Stomach (tissue), 9 donors: ENCODE data around the gene CLSTN2. TPM values are rescaled to one million over a fixed set of nuclear protein-coding genes. Genes with fewer than 3 reads are reported as not detected.

Experiments used
- DNase-seq, 2 donors: peaks; one replicate each; pipeline versions ENCODE4 v3.0.0 to v3.0.0-alpha.2; 2013 to 2019
- H3K27ac ChIP-seq, 5 donors: fragments of 200-600 bp in 4 of 5; sonication (generic) in 4 of 5; one replicate each; pipeline ENCODE4 v1.5.1; 2013 to 2019; ENCODE audit warnings: mild to moderate bottlenecking in 1 of 5, moderate library complexity in 1 of 5
- H3K27me3 ChIP-seq, 3 donors: fragments of 200-600 bp; sonication (generic); one replicate each; pipeline ENCODE4 v1.5.1; 2017 to 2019; ENCODE audit warnings: mixed run types in 1 of 3
- H3K36me3 ChIP-seq, 4 donors: fragments of 200-600 bp; sonication (generic); 1 replicate in 3 of 4; 2 replicates in 1 of 4; pipeline ENCODE4 v1.5.1; 2016 to 2019
- H3K4me1 ChIP-seq, 4 donors: fragments of 200-600 bp; sonication (generic); one replicate each; pipeline ENCODE4 v1.5.1; 2016 to 2019
- H3K4me3 ChIP-seq, 4 donors: fragments of 200-600 bp; sonication (generic) in 3 of 4; one replicate each; pipeline ENCODE4 v1.5.1; 2016 to 2019; ENCODE audit warnings: mild to moderate bottlenecking in 1 of 4
- H3K9me3 ChIP-seq, 4 donors: fragments of 200-600 bp; sonication (generic); one replicate each; pipeline ENCODE4 v1.5.1; 2016 to 2019
- CTCF ChIP-seq, 7 experiments: fragments of 450-650 bp in 4 of 7; fragments of 200-600 bp in 3 of 7; sonication (generic) in 3 of 7; IDR thresholded peaks; one replicate each; pipeline ENCODE4 v1.5.1; 2016 to 2019; ENCODE audit warnings: antibody characterized with exemption in 7 of 7, control low read depth in 2 of 7, mild to moderate bottlenecking in 1 of 7
- EP300 ChIP-seq: sonication (generic); formaldehyde crosslinking; IDR thresholded peaks from one replicate; pipeline ENCODE4 v1.6.1; 2017; ENCODE audit warnings: antibody characterized with exemption
- POLR2A ChIP-seq, 4 donors: fragments of 450-650 bp; IDR thresholded peaks; one replicate each; pipeline ENCODE4 v1.6.1; 2016; ENCODE audit warnings: antibody characterized with exemption in 4 of 4, control low read depth in 2 of 4, mild to moderate bottlenecking in 1 of 4, moderate library complexity in 1 of 4
- POLR2AphosphoS5 ChIP-seq, 3 donors: sonication (generic); formaldehyde crosslinking; IDR thresholded peaks; one replicate each; pipeline ENCODE4 v1.6.1; 2016; ENCODE audit warnings: antibody characterized with exemption in 3 of 3
- whole genome bisulfite sequencing, 5 donors: extraction: QIAGEN DNeasy Blood & Tissue Kit in 3 of 5; methylation state at CpG; one replicate each; pipeline versions ENCODE4 v1.1.5 to v1.1.7; 2013 to 2018; 5-methylcytosine and 5-hydroxymethylcytosine counted together
- intact Hi-C: fragments of 100-400 bp; cut with DNase I; formaldehyde crosslinking; loops from one replicate; pipeline ENCODE4 v1.15.1; 2023; ENCODE audit warnings: low total_unique reads
- polyA plus RNA-seq, 3 donors: library from polyadenylated mRNA; stranded (reverse); fragments of 200-250 nt; gene quantifications; one replicate each; pipeline ENCODE4 v1.2.3, GENCODE V29; 2013
- total RNA-seq, 5 donors: library from RNA; depleted of rRNA; stranded (reverse); fragments of >200 nt; gene quantifications; one replicate each; pipeline versions ENCODE4 v1.1.0 to v1.2.3, GENCODE V29; 2014 to 2016
- donor health status: healthy with polysubstance abuse.
- donor health status: Bipolar disorder and iron deficiency.
- donor health status: healthy.

The CLSTN2 gene
- total and polyA plus RNA-seq, 8 donors, result 0.10 to 5.4 (median 1.7) TPM

GRCh38 chr3:140403079-140403478 lies 468.1 kb downstream of the CLSTN2 start:
- no peak for DNase-seq
- Histone ChIP-seq H3K4me1 (no peaks in the 10 kb centered on the region), H3K27me3 (no peaks in the 10 kb centered on the region), H3K36me3 (no peaks in the 10 kb centered on the region), H3K9me3 (no peaks in the 10 kb centered on the region), H3K4me3 (no peak overlapping the region), H3K27ac (no peak overlapping the region)
- 87 to 90% (median 88%) methylated on average over 2 of the region's 2 CpGs for WGBS, 5 donors
- TF ChIP-seq EP300 (no peak), POLR2AphosphoS5 (IDR thresholded peaks at IDR 0.05) (no peak), CTCF (IDR thresholded peaks at IDR 0.05) (no peak), POLR2A (IDR thresholded peaks at IDR 0.05) (no peak)
- intact Hi-C loops, result no loop called here

GRCh38 chr3:140403608-140404007 lies 468.6 kb downstream of the CLSTN2 start:
- no peak for TF ChIP-seq POLR2A (IDR thresholded peaks at IDR 0.05)
- TF ChIP-seq POLR2AphosphoS5 (IDR thresholded peaks at IDR 0.05), result no peak
- no peak for TF ChIP-seq EP300
- no peak for TF ChIP-seq CTCF (IDR thresholded peaks at IDR 0.05)
- Histone ChIP-seq H3K27me3 (no peaks in the 10 kb centered on the region), H3K9me3 (no peaks in the 10 kb centered on the region), H3K27ac (no peak overlapping the region), H3K36me3 (no peaks in the 10 kb centered on the region), H3K4me3 (no peak overlapping the region), H3K4me1 (no peaks in the 10 kb centered on the region)
- intact Hi-C loops, result no loop called here
- 43 to 72% (median 56%) methylated on average over 5 to 6 of the region's 6 CpGs for WGBS, 5 donors
- no peak for DNase-seq

- Histone ChIP-seq H3K27me3 (no peaks in the 10 kb centered on the region), H3K4me1 (no peaks in the 10 kb centered on the region), H3K36me3 (no peaks in the 10 kb centered on the region), H3K9me3 (peaks cover 0 to 9% (median 4%) of the 10 kb centered on the region in 4 donors), H3K27ac (no peak overlapping the region), H3K4me3 (no peak overlapping the region)
- no peak for DNase-seq
- intact Hi-C loops, result no loop called here
- no peak for TF ChIP-seq EP300
- TF ChIP-seq POLR2AphosphoS5 (IDR thresholded peaks at IDR 0.05), result no peak
- TF ChIP-seq POLR2A (IDR thresholded peaks at IDR 0.05), result no peak
- TF ChIP-seq CTCF (IDR thresholded peaks at IDR 0.05), result no peak
Observed at GRCh38 chr3:140406655-140407054, 471.7 kb downstream of the CLSTN2 start.

GRCh38 chr3:140408252-140408651 lies 473.3 kb downstream of the CLSTN2 start:
- Histone ChIP-seq H3K27me3 (no peaks in the 10 kb centered on the region), H3K27ac (no peak overlapping the region), H3K36me3 (no peaks in the 10 kb centered on the region), H3K4me1 (no peaks in the 10 kb centered on the region), H3K4me3 (no peak overlapping the region), H3K9me3 (peaks cover 0 to 13% (median 4%) of the 10 kb centered on the region in 4 donors)
- 68 to 83% (median 80%) methylated on average over 3 of the region's 3 CpGs for WGBS, 5 donors
- intact Hi-C loops, result no loop called here
- TF ChIP-seq POLR2A (IDR thresholded peaks at IDR 0.05), result no peak
- no peak for TF ChIP-seq CTCF (IDR thresholded peaks at IDR 0.05)
- no peak for TF ChIP-seq POLR2AphosphoS5 (IDR thresholded peaks at IDR 0.05)
- TF ChIP-seq EP300, result no peak
- DNase-seq, result no peak
